Adrenal gland (tissue), 5 donors: ENCODE measurements around the gene CHST14.

Experiments used
- CTCF ChIP-seq, 6 experiments: fragments of 450-650 bp in 4 of 6; fragments of 200-600 bp in 2 of 6; sonication (generic) in 1 of 6; IDR thresholded peaks; 1 replicate in 5 of 6; 2 replicates in 1 of 6; pipeline versions ENCODE4 v1.5.1 to v1.8.0; 2016 to 2021; ENCODE audit warnings: antibody characterized with exemption in 6 of 6, mild to moderate bottlenecking in 2 of 6, moderate library complexity in 1 of 6
- POLR2A ChIP-seq, 2 donors: fragments of 450-650 bp; IDR thresholded peaks; one replicate each; pipeline ENCODE4 v1.6.1; 2017; ENCODE audit warnings: antibody characterized with exemption in 2 of 2, mild to moderate bottlenecking in 2 of 2, moderate library complexity in 1 of 2
- donor health status: DM: no; HTN: no; CAD: no.

- TF ChIP-seq CTCF (IDR thresholded peaks at IDR 0.05): no peak
- no peak for TF ChIP-seq POLR2A (IDR thresholded peaks at IDR 0.05)
Measured at GRCh38 chr15:40471105-40471807, 472 bp downstream of the CHST14 start.
